ENCODE measurements around the gene CEP41.

DNA sequence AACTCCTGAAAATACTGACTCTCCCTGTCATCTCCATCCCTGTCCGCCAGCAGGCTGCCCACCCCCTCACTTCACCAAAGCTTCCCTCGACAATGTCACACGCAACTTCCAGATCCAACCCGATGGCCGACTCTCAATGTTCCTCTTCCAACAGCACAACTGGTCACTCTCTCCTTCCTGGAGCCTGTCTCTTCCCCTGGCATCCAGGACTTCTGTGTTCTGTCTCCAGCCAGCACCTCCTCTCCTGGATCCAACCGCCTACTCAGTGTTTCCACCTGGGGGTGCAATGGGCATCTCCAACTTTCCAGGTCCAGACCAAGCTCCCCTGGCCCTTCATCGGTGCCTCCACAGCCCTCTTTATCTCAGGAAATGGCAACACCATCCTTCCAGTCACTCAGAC, 87.6 kb downstream of the CEP41 start:
- TF ChIP-seq, protein P1, sequence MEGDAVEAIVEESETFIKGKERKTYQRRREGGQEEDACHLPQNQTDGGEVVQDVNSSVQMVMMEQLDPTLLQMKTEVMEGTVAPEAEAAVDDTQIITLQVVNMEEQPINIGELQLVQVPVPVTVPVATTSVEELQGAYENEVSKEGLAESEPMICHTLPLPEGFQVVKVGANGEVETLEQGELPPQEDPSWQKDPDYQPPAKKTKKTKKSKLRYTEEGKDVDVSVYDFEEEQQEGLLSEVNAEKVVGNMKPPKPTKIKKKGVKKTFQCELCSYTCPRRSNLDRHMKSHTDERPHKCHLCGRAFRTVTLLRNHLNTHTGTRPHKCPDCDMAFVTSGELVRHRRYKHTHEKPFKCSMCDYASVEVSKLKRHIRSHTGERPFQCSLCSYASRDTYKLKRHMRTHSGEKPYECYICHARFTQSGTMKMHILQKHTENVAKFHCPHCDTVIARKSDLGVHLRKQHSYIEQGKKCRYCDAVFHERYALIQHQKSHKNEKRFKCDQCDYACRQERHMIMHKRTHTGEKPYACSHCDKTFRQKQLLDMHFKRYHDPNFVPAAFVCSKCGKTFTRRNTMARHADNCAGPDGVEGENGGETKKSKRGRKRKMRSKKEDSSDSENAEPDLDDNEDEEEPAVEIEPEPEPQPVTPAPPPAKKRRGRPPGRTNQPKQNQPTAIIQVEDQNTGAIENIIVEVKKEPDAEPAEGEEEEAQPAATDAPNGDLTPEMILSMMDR (IDR thresholded peaks at IDR 0.05) = no peak
- TF ChIP-seq POLR2A (IDR thresholded peaks at IDR 0.05) = no peak
- TF ChIP-seq EP300 (IDR thresholded peaks at IDR 0.05) = no peak
